HepG2 (cell line): Measurements from ENCODE around the gene GNA12. TPM values are rescaled to one million over a fixed set of nuclear protein-coding genes. Genes with fewer than 3 reads are reported as not detected.

Source experiments
- ATAC-seq: fragments of 200-7000 bp; cut with Tn5 transposase; 3 replicates; pipeline ENCODE4 v1.9.1; 2020; ENCODE audit warnings: mild to moderate bottlenecking, moderate library complexity
- BruUV-seq: library from RNA; stranded (reverse); fragments of 400-500 nt; replicated peaks from 2 replicates; lab custom pipeline; 2021; lab: Mats Ljungman, UMichigan
- CTCF ChIA-PET: fragments of 300-600 bp; formaldehyde crosslinking; extraction: SDS; loops from one replicate; lab custom pipeline; 2021; ENCODE audit warnings: low total read pairs, inconsistent platforms, low intra/inter-chr PET ratio; lab: Yijun Ruan, JAX
- POLR2A ChIA-PET: fragments of 350-600 bp; sonication (Branson Sonifier 250); formaldehyde crosslinking; loops from one replicate; lab custom pipeline; 2020; ENCODE audit warnings: antibody characterized with exemption, inconsistent platforms; lab: Yijun Ruan, JAX
- DNase-seq: peaks from one replicate; pipeline ENCODE4 v3.0.0-alpha.2; 2015; ENCODE audit warnings: low spot score
- FAIRE-seq: peaks from 3 replicates; lab custom pipeline; 2011; peaks lifted over from hg19 to GRCh38; lab: Jason Lieb, UNC
- H2AFZ ChIP-seq: one replicate; pipeline ENCODE4 v1.6.1; 2011; ENCODE audit warnings: low read length, inconsistent platforms
- H3K27ac ChIP-seq: fragments of 300-600 bp; 3 replicates; pipeline ENCODE4 v1.8.0; 2011; ENCODE audit warnings: mixed run types, mild to moderate bottlenecking, mixed read lengths, low read length, inconsistent platforms; ENCODE audit not compliant: insufficient read depth; ENCODE audit errors: extremely low read length
- H3K27me3 ChIP-seq, 2 experiments: fragments of 200-600 bp in 1 of 2; 2 replicates in 1 of 2; 3 replicates in 1 of 2; pipeline versions ENCODE4 v1.6.0 to v1.8.0; 2011; ENCODE audit warnings: low read length in 2 of 2, mild to moderate bottlenecking in 2 of 2, moderate library complexity in 2 of 2, inconsistent platforms in 1 of 2; ENCODE audit not compliant: insufficient read depth in 2 of 2, control insufficient read depth in 1 of 2
- H3K36me3 ChIP-seq, 2 experiments: fragments of 200-600 bp in 1 of 2; replicated peaks in 1 of 2; 2 replicates in 1 of 2; 3 replicates in 1 of 2; pipeline versions ENCODE4 v1.5.1 to v1.8.0; 2011; ENCODE audit warnings: low read length in 2 of 2, inconsistent platforms in 1 of 2; ENCODE audit not compliant: insufficient read depth in 2 of 2, control insufficient read depth in 1 of 2
- H3K4me1 ChIP-seq: 2 replicates; pipeline ENCODE4 v1.5.1; 2012; ENCODE audit warnings: low read length, inconsistent platforms; ENCODE audit not compliant: insufficient read depth
- H3K4me2 ChIP-seq: 2 replicates; pipeline ENCODE4 v1.6.0; 2011; ENCODE audit warnings: low read depth, low read length, inconsistent platforms
- H3K4me3 ChIP-seq, 3 experiments: fragments of 200-600 bp in 1 of 3; sonication (generic), shearing (Covaris generic) in 1 of 3; replicated peaks in 1 of 3; 2 replicates each; pipeline ENCODE4 v1.5.1; 2011 to 2016; ENCODE audit warnings: low read length in 3 of 3, inconsistent platforms in 2 of 3, low read depth in 2 of 3, mild to moderate bottlenecking in 2 of 3, control low read depth in 1 of 3, mixed read lengths in 1 of 3; ENCODE audit not compliant: insufficient read depth in 1 of 3
- H3K79me2 ChIP-seq: one replicate; pipeline ENCODE4 v1.6.1; 2011; ENCODE audit warnings: low read length, inconsistent platforms; ENCODE audit not compliant: insufficient read depth
- H3K9ac ChIP-seq: 2 replicates; pipeline ENCODE4 v1.6.0; 2011; ENCODE audit warnings: mild to moderate bottlenecking, low read depth, low read length, inconsistent platforms; ENCODE audit not compliant: insufficient read depth
- H3K9me3 ChIP-seq: 2 replicates; pipeline ENCODE4 v1.5.1; 2012; ENCODE audit warnings: mild to moderate bottlenecking, low read length
- H4K20me1 ChIP-seq: 2 replicates; pipeline ENCODE4 v1.6.0; 2011; ENCODE audit warnings: inconsistent platforms, mild to moderate bottlenecking, low read length, moderate library complexity; ENCODE audit not compliant: insufficient read depth
- AHR ChIP-seq: IDR thresholded peaks from 2 replicates; pipeline ENCODE4 v1.6.1; 2018; ENCODE audit warnings: missing genetic modification reagents, missing compliant biosample characterization
- HNF4A ChIP-seq: sonication (generic); formaldehyde crosslinking; IDR thresholded peaks from 2 replicates; pipeline ENCODE4 v1.4.0; 2020; ENCODE audit warnings: missing genetic modification reagents
- KDM3A ChIP-seq: IDR thresholded peaks from 2 replicates; pipeline ENCODE4 v1.6.1; 2018; ENCODE audit warnings: low read depth, missing compliant biosample characterization
- MED13 ChIP-seq: sonication (generic); formaldehyde crosslinking; IDR thresholded peaks from 2 replicates; pipeline ENCODE4 v1.5.0; 2020; ENCODE audit warnings: missing genetic modification reagents
- MNT ChIP-seq: fragments of 450-650 bp; IDR thresholded peaks from 2 replicates; pipeline ENCODE4 v1.6.1; 2016
- ZBTB33 ChIP-seq: sonication (generic); formaldehyde crosslinking; IDR thresholded peaks from 2 replicates; pipeline ENCODE4 v1.4.0; 2020; ENCODE audit warnings: missing genetic modification reagents
- ZNF205 ChIP-seq: IDR thresholded peaks from 2 replicates; pipeline ENCODE4 v1.6.1; 2018; ENCODE audit warnings: missing biosample characterization, missing genetic modification reagents
- ZNF878 ChIP-seq: sonication (generic); formaldehyde crosslinking; IDR thresholded peaks from 2 replicates; pipeline ENCODE4 v1.8.1; 2023; ENCODE audit warnings: mild to moderate bottlenecking, missing genetic modification reagents, moderate library complexity
- WGBS: methylation state at CpG from one replicate; pipeline ENCODE4 v1.1.6; 2017; ENCODE audit warnings: low lambda C conversion rate; 5-methylcytosine and 5-hydroxymethylcytosine counted together
- in situ Hi-C: cut with HindIII; loops from 2 replicates; pipeline ENCODE4 v1.10.0; 2017; ENCODE audit warnings: low pct_unique_long_range_greater_than_20kb; ENCODE audit not compliant: extremely low pct_ligation_motif_present
- intact Hi-C: fragments of 100-400 bp; cut with micrococcal nuclease; formaldehyde crosslinking; loops from one replicate; pipeline ENCODE4 v1.10.0; 2022; ENCODE audit not compliant: unreplicated experiment
- polyA plus RNA-seq, 8 experiments: library from polyadenylated mRNA; depleted of rRNA in 3 of 8; stranded (reverse) in 7 of 8; unstranded in 1 of 8; fragments of >200 nt; fragmentation: Illumina TruSeq in 4 of 8; extraction: Trizol in 4 of 8; gene quantifications; 2 replicates each; pipeline versions ENCODE4 v1.2.1 to v1.2.3, GENCODE V29; 2011 to 2016; ENCODE audit warnings: low read depth in 4 of 8, missing spikeins in 1 of 8, mixed read lengths in 1 of 8; ENCODE audit not compliant: insufficient read depth in 1 of 8
- total RNA-seq, 5 experiments: library from RNA; depleted of rRNA; stranded (reverse); fragments of >200 nt; fragmentation: Illumina TruSeq; extraction: Trizol; gene quantifications; 2 replicates each; pipeline ENCODE4 v1.2.3, GENCODE V29; 2016; ENCODE audit warnings: low read depth in 1 of 5

Gene GNA12
- total and polyA plus RNA-seq, 2 of the 13 experiments (the other 11 are each of a cell fraction or from before 2014, with no cell fraction given): 16.2 to 50.9 TPM

- ChIA-PET CTCF (no interaction called here), POLR2A (no interaction called here)
- Histone ChIP-seq H4K20me1 (no peaks in the 10 kb centered on the region; the same call in 1 of the 2 replicates), H3K36me3 (no peaks in the 10 kb centered on the region), H3K4me1 (peaks cover 28% of the 10 kb centered on the region), H3K27ac (no peak overlapping the region), H2AFZ (no peak overlapping the region), H3K9ac (no peak overlapping the region), H3K79me2 (no peaks in the 10 kb centered on the region), H3K4me2 (no peak overlapping the region), H3K4me3 (no peak overlapping the region), H3K9me3 (no peaks in the 10 kb centered on the region), H3K27me3 (peaks cover 16 to 40% of the 10 kb centered on the region in 2 experiments; a peak in 4 of 5 replicates)
- intact Hi-C loops: no loop called here
- in situ Hi-C loops: loop anchor here (5.0 kb wide), 1 partner anchor 38 kb away; no protein-coding TSS in a partner anchor
- WGBS: 52% methylated on average over 8 of the region's 14 CpGs
- FAIRE-seq (no peak), DNase-seq (no peak), ATAC-seq (no peak)
- no peak for TF ChIP-seq HNF4A (CRISPR knock-in tag)
- TF ChIP-seq ZNF878 (CRISPR knock-in tag): no peak
- TF ChIP-seq ZNF205: no peak
- TF ChIP-seq KDM3A (CRISPR knock-in tag): no peak
- no peak for TF ChIP-seq AHR (CRISPR knock-in tag)
- no peak for TF ChIP-seq MED13 (CRISPR knock-in tag)
- BruUV-seq: no TSS peak
Observed at GRCh38 chr7:2705371-2706096, 138.6 kb downstream of the GNA12 start.

- intact Hi-C loops: no loop called here
- H3K4me2 ChIP-seq: no peak overlapping the region
- no peaks in the 10 kb centered on the region for H3K36me3 ChIP-seq
- DNase-seq (no peak), ATAC-seq (no peak), FAIRE-seq (no peak)
- no peaks in the 10 kb centered on the region for H3K79me2 ChIP-seq
- no TSS peak for BruUV-seq
- H3K27me3 ChIP-seq: peaks cover 22 to 67% of the 10 kb centered on the region in 2 experiments; a peak in 4 of 5 replicates
- POLR2A ChIA-PET: no interaction called here
- CTCF ChIA-PET: no interaction called here
- TF ChIP-seq ZBTB33 (CRISPR knock-in tag) (peak; percentile 50; the same call in 1 of the 2 replicates), MNT (no peak)
- no peak overlapping the region for H3K9ac ChIP-seq
- in situ Hi-C loops: no loop called here
- H2AFZ ChIP-seq: no peak overlapping the region
- no peaks in the 10 kb centered on the region for H4K20me1 ChIP-seq
- peaks cover 12% of the 10 kb centered on the region for H3K4me1 ChIP-seq
- no CpG with 5 or more reads among the region's 22 CpGs for WGBS
- no peaks in the 10 kb centered on the region for H3K9me3 ChIP-seq
- H3K4me3 ChIP-seq: no peak overlapping the region
- H3K27ac ChIP-seq: no peak overlapping the region
Observed at GRCh38 chr7:2702594-2702957, 141.5 kb downstream of the GNA12 start.
